ENCODE data around the gene LINGO1.
A peak's percentile ranks its signal among the peaks of the same experiment; 100 is the strongest.

LINGO1 gene

DNA sequence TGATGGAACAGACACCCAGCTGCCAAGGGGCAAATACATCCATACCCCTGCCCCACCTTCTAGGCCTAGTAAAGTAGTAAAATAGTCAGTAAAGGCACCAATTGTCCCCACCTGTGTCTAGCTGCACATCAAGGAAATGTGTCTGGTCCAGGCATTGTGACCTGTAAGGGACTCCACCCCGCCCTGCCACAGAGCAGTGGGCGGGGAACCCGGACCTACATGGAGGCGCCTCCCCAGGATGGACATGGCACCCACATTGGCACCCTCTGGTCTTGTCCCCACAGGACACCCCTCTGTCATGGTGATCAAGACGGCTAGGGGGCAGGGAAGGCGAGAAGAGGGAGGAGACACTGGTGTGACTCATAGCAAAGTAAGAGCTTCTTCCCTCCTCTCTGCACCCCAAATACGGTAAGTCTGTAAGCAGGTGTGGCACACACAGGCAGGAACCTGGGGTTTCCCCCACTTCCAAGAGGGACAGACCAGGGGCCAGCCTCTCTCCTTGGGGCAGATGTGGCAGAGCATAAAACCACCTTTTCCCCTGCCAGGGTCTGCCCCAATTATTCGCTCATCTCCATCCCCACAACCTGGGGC, 13.5 kb upstream of the LINGO1 start:
- Mint-ChIP-seq H3K9me3 (no peaks in the 10 kb centered on the region), H3K27me3 (peaks cover 5% of the 10 kb centered on the region), H3K4me1 (ENCODE audit: low read depth) (no peaks in the 10 kb centered on the region), H3K4me3 (no peak overlapping the region), H3K27ac (no peak overlapping the region), H3K36me3 (ENCODE audit: low read depth) (no peaks in the 10 kb centered on the region)
- intact Hi-C loops (cut with micrococcal nuclease) = no loop called here

DNA sequence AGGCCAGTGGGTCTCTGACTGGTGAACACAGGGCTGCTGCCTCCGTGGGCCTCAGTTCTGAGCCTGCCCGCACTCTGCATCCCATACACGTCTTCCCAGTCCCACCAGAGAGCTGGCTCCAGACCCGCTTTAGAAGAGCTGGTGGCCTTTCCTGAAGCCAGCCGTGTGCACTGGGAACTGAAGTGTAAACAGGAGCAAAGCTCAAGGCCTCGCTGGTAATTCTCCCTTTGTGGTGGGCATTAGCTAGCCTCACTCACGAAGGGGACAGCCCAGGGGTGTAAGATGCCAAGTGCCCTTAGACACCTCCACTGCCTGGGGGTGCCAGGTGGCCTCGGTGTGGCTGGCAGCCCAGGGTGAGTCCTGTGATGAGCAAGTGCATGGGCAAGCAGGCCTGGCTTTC, 12.9 kb upstream of the LINGO1 start:
- peaks cover 2% of the 10 kb centered on the region for H3K27me3 Mint-ChIP-seq
- no peaks in the 10 kb centered on the region for H3K4me1 Mint-ChIP-seq (ENCODE audit: low read depth)
- H3K27ac Mint-ChIP-seq = no peak overlapping the region
- no peaks in the 10 kb centered on the region for H3K9me3 Mint-ChIP-seq
- no peak overlapping the region for H3K4me3 Mint-ChIP-seq
- no peaks in the 10 kb centered on the region for H3K36me3 Mint-ChIP-seq (ENCODE audit: low read depth)
- intact Hi-C loops (cut with micrococcal nuclease) = no loop called here

DNA sequence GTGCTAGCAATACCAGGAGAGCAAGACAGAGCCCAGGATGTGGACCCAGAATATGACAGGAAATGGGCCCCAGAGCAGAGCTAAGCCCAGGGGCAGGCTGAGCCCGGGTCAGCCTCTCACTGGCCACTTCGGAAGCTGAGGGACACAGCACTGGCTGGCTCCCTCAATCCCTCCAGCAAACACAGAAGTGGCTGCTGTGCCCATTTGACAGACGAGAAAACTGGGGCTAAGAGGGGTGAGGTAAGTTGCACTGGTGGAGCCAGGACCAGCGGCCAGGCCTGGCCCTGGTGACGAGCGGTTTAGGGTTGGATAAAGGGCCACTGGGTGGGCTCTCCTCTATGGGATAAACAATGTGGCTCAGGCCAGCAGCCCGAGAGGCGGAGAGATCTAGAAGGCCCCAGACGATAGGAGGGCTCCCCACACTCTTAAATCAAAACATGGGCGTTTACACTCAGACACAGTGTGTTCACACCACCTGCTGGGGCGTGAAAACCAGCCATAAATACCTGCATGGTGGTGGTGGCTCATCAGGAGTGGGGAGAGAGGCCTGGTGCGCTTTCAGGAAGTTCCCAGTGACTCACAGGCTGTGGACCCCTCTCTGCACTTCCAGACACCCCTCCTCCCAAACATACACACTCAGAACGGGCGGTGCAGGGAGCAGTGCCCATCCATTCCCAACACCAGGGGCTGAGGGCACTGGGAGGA, 12.0 kb upstream of the LINGO1 start:
- Mint-ChIP-seq H3K4me3 (no peak overlapping the region), H3K27me3 (peaks cover 5% of the 10 kb centered on the region), H3K4me1 (ENCODE audit: low read depth) (no peaks in the 10 kb centered on the region), H3K27ac (no peak overlapping the region), H3K36me3 (ENCODE audit: low read depth) (no peaks in the 10 kb centered on the region), H3K9me3 (no peaks in the 10 kb centered on the region)
- intact Hi-C loops (cut with micrococcal nuclease) = no loop called here

DNA sequence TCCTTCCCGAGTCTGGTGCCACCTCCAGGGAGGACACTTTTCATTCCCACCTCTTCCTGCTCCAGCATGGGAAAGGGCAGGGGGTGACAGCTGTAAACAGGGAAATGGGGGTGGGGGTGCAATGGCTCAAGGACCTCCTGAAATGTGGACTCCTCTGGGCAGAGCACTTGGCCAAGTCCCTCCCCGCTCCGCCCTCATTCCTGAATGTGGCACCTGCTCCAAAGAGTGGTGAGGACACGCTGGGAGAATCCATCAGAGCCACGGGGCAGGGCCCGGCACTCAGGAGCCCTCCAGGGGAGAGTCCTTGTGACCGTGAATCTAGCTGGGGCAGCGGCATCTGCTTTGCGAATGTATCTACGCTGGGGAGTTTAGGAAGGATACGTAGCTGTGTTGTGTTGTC, 11.1 kb upstream of the LINGO1 start:
- no peaks in the 10 kb centered on the region for H3K36me3 Mint-ChIP-seq (ENCODE audit: low read depth)
- peaks cover 9% of the 10 kb centered on the region for H3K27me3 Mint-ChIP-seq

DNA sequence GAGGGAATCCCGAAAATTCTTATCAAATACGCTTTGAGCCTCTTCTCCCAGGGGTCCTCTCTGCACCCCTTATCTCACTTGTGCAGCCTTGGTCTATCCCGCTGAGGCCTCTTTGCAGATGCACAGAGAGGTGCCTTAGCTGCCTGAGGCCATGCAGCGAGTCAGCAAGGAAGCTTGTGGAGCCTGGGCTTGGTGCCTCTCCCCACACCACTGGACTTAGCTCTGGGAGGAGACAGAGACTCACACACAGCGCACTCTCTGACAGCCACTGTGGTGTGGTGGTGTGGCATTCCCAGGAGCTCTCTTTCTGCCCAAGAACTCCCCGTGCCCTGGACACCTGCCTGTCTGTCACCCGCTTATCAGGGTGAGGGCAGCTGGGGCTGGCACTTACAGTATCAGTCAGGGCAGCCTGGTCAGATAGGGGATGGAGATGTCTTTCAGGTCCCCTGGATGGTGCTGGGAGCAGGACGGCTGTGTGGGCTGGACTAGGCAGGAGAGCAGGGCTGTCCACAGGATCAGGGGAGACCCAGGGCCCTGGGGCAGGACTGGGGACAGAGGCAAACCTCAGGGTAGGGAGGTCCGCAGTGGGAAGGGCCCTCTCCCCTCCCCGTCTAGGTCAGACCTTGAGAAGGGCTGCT, 10.2 kb upstream of the LINGO1 start:
- intact Hi-C loops (cut with micrococcal nuclease) = no loop called here
- H3K36me3 Mint-ChIP-seq (ENCODE audit: low read depth) = no peaks in the 10 kb centered on the region
- H3K9me3 Mint-ChIP-seq = no peaks in the 10 kb centered on the region
- H3K4me1 Mint-ChIP-seq (ENCODE audit: low read depth) = no peaks in the 10 kb centered on the region
- no peak overlapping the region for H3K27ac Mint-ChIP-seq
- H3K27me3 Mint-ChIP-seq = peaks cover 13% of the 10 kb centered on the region
- no peak overlapping the region for H3K4me3 Mint-ChIP-seq

More for the DNA sequence above, 11.1 kb upstream of the LINGO1 start:
- Mint-ChIP-seq H3K4me1 (ENCODE audit: low read depth) (no peaks in the 10 kb centered on the region), H3K9me3 (no peaks in the 10 kb centered on the region), H3K4me3 (no peak overlapping the region), H3K27ac (no peak overlapping the region)
- intact Hi-C loops (cut with micrococcal nuclease) = no loop called here

DNA sequence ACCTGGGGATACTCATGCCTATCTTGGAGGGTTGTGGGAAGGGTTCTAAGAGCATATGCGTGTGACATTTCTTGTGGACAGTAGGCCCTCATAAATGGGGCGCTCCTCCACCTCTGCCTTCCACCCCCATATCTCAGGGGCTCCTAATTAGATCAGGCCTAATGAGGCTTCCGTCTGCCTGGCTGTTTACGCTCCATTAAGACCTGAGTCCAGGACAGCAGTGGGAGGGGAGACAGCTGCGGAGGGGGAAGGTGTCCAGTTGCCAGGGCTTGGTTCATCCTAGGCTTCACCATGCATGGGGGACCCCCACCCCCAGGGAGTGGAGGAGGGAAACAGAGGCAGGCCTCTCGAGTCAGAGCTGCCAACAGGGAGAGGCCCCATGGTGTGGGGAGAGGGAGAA, 9.3 kb upstream of the LINGO1 start:
- intact Hi-C loops (cut with micrococcal nuclease) = no loop called here
- no peaks in the 10 kb centered on the region for H3K4me1 Mint-ChIP-seq (ENCODE audit: low read depth)
- no peaks in the 10 kb centered on the region for H3K9me3 Mint-ChIP-seq
- peaks cover 21% of the 10 kb centered on the region for H3K27me3 Mint-ChIP-seq
- no peak overlapping the region for H3K27ac Mint-ChIP-seq
- H3K36me3 Mint-ChIP-seq (ENCODE audit: low read depth) = no peaks in the 10 kb centered on the region
- no peak overlapping the region for H3K4me3 Mint-ChIP-seq

DNA sequence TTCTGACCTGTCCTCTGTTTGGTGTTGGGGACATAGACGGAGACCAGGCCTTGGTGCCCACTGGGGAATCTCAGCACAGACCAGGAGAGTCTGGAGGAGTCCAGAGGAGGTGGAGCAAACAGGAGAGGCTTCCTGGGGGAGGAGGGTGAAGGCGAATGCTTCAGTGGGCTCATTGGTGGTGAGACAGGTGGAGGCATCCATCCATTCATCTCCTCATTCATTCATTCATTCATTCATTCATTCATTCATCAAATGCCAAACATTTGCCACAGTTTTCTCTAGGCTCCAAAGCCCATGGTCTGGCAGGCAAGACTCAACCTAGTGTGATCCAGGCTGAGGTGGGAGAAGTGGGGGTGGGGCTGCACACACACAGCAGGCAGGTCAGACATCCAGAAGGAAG, 7.9 kb upstream of the LINGO1 start:
- no peaks in the 10 kb centered on the region for H3K36me3 Mint-ChIP-seq (ENCODE audit: low read depth)
- no peaks in the 10 kb centered on the region for H3K9me3 Mint-ChIP-seq
- H3K27me3 Mint-ChIP-seq = peaks cover 34% of the 10 kb centered on the region
- H3K4me1 Mint-ChIP-seq (ENCODE audit: low read depth) = no peaks in the 10 kb centered on the region
- no peak overlapping the region for H3K4me3 Mint-ChIP-seq
- no peak overlapping the region for H3K27ac Mint-ChIP-seq
- intact Hi-C loops (cut with micrococcal nuclease) = no loop called here

DNA sequence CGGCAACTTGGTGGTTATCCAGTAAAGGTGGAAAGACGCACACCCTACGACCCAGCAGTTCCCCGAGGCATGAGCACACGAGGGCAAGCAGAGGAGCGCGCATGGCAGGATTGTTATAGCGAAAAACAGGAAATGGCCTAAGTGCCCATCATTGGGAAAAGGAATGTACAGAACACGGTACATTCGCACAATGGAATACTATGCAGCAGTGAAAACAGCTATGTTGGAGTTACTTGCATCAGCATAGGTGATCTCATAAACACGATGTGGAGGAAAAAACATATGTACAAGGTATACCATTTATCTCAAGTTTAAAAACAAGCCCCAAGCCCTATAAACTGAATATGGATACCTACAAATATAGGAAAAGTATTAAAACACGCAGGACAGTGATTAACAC, 6.7 kb upstream of the LINGO1 start:
- Mint-ChIP-seq H3K27me3 (peaks cover 44% of the 10 kb centered on the region), H3K36me3 (ENCODE audit: low read depth) (no peaks in the 10 kb centered on the region)

DNA sequence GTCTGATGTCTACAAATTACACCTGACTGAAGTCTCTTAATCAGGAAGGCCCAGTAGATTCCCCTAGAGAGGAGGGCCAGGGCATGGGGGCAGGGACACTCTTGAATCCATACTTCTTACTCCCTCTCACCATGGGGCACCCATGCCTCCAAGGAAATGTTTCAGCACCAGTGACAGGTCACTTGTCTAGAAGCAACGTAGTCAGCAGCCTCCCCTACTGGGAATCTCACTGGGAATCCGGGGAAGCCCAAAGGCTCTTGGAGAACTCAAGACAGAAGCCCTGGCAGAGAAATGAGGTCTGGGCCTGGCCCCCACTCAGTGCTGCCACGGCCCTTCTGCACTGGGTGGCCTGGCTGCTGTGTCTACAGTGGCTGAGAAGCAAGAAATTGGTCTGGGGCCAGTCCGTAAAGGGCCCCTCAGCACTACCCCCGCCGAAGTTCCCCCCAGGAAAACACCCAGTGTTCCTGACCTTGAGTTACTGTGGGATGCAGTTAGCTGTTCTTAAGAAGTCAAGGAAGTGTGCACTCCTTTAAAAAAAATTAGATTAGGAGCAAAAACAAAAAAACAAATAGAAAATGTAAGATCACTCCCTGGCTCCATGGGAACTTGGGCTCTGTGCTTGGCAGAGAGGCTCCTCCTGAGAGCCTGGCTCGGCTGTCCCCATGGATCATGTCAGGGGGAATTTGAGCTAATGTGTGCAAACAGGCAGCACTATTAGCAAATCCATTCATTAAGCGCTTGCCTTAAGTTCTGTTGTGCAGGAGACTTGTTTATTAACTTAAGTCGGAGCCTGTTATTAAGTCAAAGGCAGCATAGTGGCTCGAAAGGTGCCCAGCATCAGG, 5.4 kb upstream of the LINGO1 start:
- intact Hi-C loops (cut with micrococcal nuclease) = loop anchor here (10.0 kb wide), 1 partner anchor 237 kb away; no protein-coding TSS in a partner anchor
- Mint-ChIP-seq H3K4me3 (no peak overlapping the region), H3K9me3 (no peaks in the 10 kb centered on the region), H3K36me3 (ENCODE audit: low read depth) (no peaks in the 10 kb centered on the region), H3K27ac (no peak overlapping the region), H3K4me1 (ENCODE audit: low read depth) (peaks cover 13% of the 10 kb centered on the region), H3K27me3 (peaks cover 58% of the 10 kb centered on the region)

More for the DNA sequence above, 6.7 kb upstream of the LINGO1 start:
- Mint-ChIP-seq H3K4me3 (no peak overlapping the region), H3K9me3 (no peaks in the 10 kb centered on the region), H3K4me1 (ENCODE audit: low read depth) (peaks cover under 1% of the 10 kb centered on the region), H3K27ac (no peak overlapping the region)
- intact Hi-C loops (cut with micrococcal nuclease) = loop anchor here (10.0 kb wide), 1 partner anchor 235 kb away; no protein-coding TSS in a partner anchor

DNA sequence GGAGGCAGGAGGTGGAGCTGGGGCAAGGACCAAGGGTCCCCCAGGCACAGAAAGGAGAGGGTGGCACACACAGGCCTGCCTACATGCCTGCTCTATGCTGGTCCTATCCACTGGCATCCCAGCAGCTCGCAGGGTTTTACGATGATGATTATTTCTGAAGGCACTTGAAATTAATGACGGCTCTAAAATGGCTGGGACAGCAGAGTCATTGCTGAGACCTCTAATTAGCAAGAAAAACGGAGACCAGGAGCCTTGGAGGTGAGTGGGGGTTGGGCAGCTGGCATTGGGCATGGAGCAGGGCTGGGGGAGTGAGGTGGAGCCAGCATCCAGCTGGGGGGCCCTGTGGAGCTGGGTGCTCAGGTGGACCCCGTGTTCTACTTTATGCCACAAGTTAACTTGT, 3.5 kb upstream of the LINGO1 start:
- intact Hi-C loops (cut with micrococcal nuclease) = loop anchor here (10.0 kb wide), 1 partner anchor 239 kb away; no protein-coding TSS in a partner anchor
- Mint-ChIP-seq H3K36me3 (ENCODE audit: low read depth) (no peaks in the 10 kb centered on the region), H3K9me3 (no peaks in the 10 kb centered on the region), H3K27ac (no peak overlapping the region), H3K4me1 (ENCODE audit: low read depth) (peaks cover 13% of the 10 kb centered on the region), H3K4me3 (no peak overlapping the region), H3K27me3 (peaks cover 71% of the 10 kb centered on the region)

DNA sequence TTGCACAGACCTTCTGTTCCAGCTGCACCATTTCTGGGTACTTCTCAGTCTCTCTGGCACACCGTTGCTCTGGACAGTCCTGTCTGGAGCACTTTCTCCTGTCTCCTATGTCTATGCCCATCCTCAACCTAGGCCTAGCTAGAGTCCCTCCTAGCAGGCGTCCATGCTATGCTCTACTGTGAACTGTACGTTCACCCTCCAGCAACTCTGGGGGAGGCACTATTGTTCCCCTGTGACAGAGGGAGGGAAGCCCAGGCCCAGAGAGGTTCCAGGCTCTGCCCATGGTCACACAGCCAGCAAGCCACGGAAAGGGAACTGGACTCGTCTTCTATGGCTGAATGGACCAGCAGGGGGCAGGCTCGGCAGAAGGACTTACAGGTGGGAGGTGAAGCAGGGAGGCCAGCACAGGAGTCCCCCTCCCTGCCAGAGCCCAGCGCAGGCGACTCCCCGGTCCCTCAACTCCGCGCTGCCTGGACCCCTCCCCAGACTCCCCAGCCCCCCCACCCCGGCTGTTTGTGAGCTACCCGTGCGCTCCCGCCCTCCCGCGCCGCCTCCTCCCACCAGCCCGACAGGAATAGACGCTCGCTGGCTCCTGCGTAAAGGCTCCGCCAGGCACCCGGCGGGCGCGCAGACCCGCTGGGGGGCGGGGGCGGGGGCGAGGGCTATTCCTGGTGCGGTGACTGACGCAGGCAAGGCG, 1.7 kb upstream of the LINGO1 start:
- Mint-ChIP-seq H3K4me3 (no peak overlapping the region), H3K27ac (no peak overlapping the region), H3K4me1 (ENCODE audit: low read depth) (peaks cover 13% of the 10 kb centered on the region), H3K36me3 (ENCODE audit: low read depth) (no peaks in the 10 kb centered on the region), H3K27me3 (peaks cover 83% of the 10 kb centered on the region), H3K9me3 (no peaks in the 10 kb centered on the region)
- intact Hi-C loops (cut with micrococcal nuclease) = loop anchor here (5.0 to 10.0 kb wide), 2 partner anchors 188 to 240 kb away; no protein-coding TSS in a partner anchor

DNA sequence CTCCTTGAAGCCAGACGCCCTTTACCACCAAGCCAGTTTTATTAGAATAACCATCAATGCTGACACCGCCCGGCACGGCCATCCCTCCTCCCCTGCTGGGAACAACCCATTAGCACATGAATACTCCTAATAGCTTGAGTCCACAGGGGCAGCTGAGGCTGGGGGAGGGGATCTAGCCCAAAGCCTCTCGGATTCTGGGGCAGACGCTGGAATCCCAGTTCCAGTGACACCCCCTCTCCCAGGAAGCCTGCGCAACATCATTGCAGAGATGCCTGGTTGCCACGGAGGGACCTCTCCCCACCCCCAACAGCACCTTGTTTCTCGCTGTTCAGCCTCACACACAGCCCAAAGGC, 1.2 kb upstream of the LINGO1 start:
- no peaks in the 10 kb centered on the region for H3K9me3 Mint-ChIP-seq
- intact Hi-C loops (cut with micrococcal nuclease) = loop anchor here (5.0 to 10.0 kb wide), 2 partner anchors 188 to 241 kb away; no protein-coding TSS in a partner anchor
- peaks cover 86% of the 10 kb centered on the region for H3K27me3 Mint-ChIP-seq
- H3K27ac Mint-ChIP-seq = no peak overlapping the region
- no peaks in the 10 kb centered on the region for H3K36me3 Mint-ChIP-seq (ENCODE audit: low read depth)
- H3K4me3 Mint-ChIP-seq = no peak overlapping the region
- peaks cover 13% of the 10 kb centered on the region for H3K4me1 Mint-ChIP-seq (ENCODE audit: low read depth)

DNA sequence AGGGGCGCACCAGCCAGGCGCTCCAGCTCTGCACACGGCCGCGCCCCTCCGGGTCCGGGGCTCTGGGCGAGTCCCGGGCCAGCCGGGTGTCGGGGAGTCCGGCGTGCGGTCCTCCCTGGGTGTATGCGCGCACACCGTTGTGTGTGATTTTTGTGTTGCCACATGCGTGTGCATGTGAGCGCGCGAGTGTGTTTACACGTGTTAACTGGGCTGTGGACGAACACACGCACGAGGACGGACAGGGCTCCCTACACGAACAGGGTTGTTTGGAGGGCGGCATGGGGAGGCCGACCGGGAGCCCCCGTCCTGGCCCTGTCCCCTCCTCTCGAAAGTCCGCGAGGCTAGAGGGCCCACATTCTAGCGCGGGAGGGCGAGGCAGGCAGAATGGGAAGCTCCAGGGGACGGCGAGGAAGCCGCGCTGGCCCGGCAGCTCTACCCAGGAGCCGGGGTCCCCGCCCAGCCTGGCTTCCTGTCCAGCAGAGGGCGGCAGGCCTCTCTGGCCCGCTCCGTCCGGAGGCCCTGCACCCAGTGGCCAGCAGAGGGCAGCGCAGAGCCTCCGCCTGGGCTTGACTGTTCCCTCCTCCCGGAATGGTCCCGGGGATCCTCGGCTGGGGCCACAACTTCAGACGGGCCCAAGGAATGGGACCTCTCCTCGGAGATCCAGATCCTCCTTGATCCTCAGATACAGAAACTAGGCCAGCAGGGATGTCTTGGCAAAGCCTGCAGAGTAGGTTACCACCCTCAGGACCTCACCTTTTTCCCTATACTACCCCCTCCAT, 611 bp upstream of the LINGO1 start:
- no peaks in the 10 kb centered on the region for H3K9me3 Mint-ChIP-seq
- intact Hi-C loops (cut with micrococcal nuclease) = loop anchor here (5.0 to 10.0 kb wide), 2 partner anchors 189 to 241 kb away; no protein-coding TSS in a partner anchor
- H3K27me3 Mint-ChIP-seq = peaks cover 89% of the 10 kb centered on the region
- no peaks in the 10 kb centered on the region for H3K36me3 Mint-ChIP-seq (ENCODE audit: low read depth)
- peak overlapping the region; percentile 65 for H3K4me3 Mint-ChIP-seq
- peaks cover 13% of the 10 kb centered on the region for H3K4me1 Mint-ChIP-seq (ENCODE audit: low read depth)
- no peak overlapping the region for H3K27ac Mint-ChIP-seq
